Thoracic aorta (tissue), 2 donors: ENCODE data around the gene VWA5B1. TPM values are rescaled to one million over a fixed set of nuclear protein-coding genes. Genes with fewer than 3 reads are reported as not detected.

Source experiments
- ATAC-seq: fragments of 150-250 bp; one replicate; pipeline ENCODE4 v1.8.0; 2017; ENCODE audit warnings: low read depth; ENCODE audit not compliant: insufficient number of reproducible peaks, low FRiP score
- DNase-seq: peaks from one replicate; pipeline ENCODE4 v3.0.0-alpha.2; 2020; ENCODE audit warnings: low spot score
- H3K27ac ChIP-seq, 2 donors: fragments of 200-600 bp; sonication (generic); 1 replicate in 1 of 2; 2 replicates in 1 of 2; pipeline ENCODE4 v1.5.1; 2016; ENCODE audit warnings: mild to moderate bottlenecking in 2 of 2, moderate library complexity in 2 of 2
- H3K27me3 ChIP-seq: fragments of 200-600 bp; sonication (generic); replicated peaks from 2 replicates; pipeline ENCODE4 v1.6.0; 2016; ENCODE audit warnings: mild to moderate bottlenecking; ENCODE audit not compliant: insufficient read depth
- H3K36me3 ChIP-seq: fragments of 200-600 bp; sonication (generic); one replicate; pipeline ENCODE4 v1.5.1; 2016
- H3K4me1 ChIP-seq, 2 donors: fragments of 200-600 bp; sonication (generic); 1 replicate in 1 of 2; 2 replicates in 1 of 2; pipeline versions ENCODE4 v1.5.1 to v1.6.0; 2016; ENCODE audit warnings: low read depth in 2 of 2, mild to moderate bottlenecking in 1 of 2; ENCODE audit not compliant: control insufficient read depth in 1 of 2
- H3K4me3 ChIP-seq: fragments of 200-600 bp; sonication (generic); 2 replicates; pipeline ENCODE4 v1.5.1; 2016; ENCODE audit warnings: mild to moderate bottlenecking
- H3K9me3 ChIP-seq: fragments of 200-600 bp; sonication (generic); 2 replicates; pipeline ENCODE4 v1.5.1; 2016
- total RNA-seq, 2 donors: library from RNA; depleted of rRNA; stranded (reverse); fragments of >200 nt; gene quantifications; one replicate each; pipeline versions ENCODE4 v1.1.0 to v1.2.3, GENCODE V29; 2016
- TF ChIP-seq, protein P1 (sequence below): fragments of 200-600 bp; sonication (generic); IDR thresholded peaks from one replicate; pipeline ENCODE4 v1.5.1; 2019; ENCODE audit warnings: antibody characterized with exemption

VWA5B1 gene
- total RNA-seq, 2 donors from 2014 or later: not detected

DNA sequence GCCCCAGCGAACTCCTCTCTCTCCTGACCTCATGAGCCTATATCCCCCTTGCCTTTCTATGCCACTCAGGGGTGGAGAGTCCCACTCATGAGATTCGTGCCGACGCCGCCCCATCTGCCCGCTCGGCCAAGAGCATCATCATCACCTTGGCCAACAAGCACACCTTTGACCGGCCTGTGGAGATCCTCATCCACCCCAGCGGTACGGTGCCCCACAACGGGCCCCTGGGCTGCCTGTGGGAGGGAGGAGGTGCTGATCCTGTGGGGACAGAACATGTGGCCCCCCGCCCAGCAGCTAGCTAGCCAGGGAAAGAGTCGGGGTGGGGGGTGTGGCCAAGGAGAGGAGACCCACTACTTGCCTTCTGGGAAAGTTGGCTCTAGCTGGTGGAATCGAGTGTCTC lies 27.8 kb downstream of the VWA5B1 start:
- Histone ChIP-seq H3K4me3 (no peak overlapping the region), H3K27ac (no peak overlapping the region), H3K27me3 (no peaks in the 10 kb centered on the region), H3K4me1 (no peaks in the 10 kb centered on the region), H3K9me3 (no peaks in the 10 kb centered on the region), H3K36me3 (no peaks in the 10 kb centered on the region)
- no peak for DNase-seq
- TF ChIP-seq, protein P1, sequence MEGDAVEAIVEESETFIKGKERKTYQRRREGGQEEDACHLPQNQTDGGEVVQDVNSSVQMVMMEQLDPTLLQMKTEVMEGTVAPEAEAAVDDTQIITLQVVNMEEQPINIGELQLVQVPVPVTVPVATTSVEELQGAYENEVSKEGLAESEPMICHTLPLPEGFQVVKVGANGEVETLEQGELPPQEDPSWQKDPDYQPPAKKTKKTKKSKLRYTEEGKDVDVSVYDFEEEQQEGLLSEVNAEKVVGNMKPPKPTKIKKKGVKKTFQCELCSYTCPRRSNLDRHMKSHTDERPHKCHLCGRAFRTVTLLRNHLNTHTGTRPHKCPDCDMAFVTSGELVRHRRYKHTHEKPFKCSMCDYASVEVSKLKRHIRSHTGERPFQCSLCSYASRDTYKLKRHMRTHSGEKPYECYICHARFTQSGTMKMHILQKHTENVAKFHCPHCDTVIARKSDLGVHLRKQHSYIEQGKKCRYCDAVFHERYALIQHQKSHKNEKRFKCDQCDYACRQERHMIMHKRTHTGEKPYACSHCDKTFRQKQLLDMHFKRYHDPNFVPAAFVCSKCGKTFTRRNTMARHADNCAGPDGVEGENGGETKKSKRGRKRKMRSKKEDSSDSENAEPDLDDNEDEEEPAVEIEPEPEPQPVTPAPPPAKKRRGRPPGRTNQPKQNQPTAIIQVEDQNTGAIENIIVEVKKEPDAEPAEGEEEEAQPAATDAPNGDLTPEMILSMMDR: no peak
- ATAC-seq: no peak

GRCh38 chr1:20318971-20319370 lies 28.3 kb downstream of the VWA5B1 start:
- TF ChIP-seq, protein P1: no peak
- H3K9me3 ChIP-seq: no peaks in the 10 kb centered on the region
- H3K27ac ChIP-seq: no peak overlapping the region
- H3K4me1 ChIP-seq: no peaks in the 10 kb centered on the region
- H3K27me3 ChIP-seq: no peaks in the 10 kb centered on the region
- H3K36me3 ChIP-seq: no peaks in the 10 kb centered on the region
- DNase-seq (no peak), ATAC-seq (no peak)
- no peak overlapping the region for H3K4me3 ChIP-seq

DNA sequence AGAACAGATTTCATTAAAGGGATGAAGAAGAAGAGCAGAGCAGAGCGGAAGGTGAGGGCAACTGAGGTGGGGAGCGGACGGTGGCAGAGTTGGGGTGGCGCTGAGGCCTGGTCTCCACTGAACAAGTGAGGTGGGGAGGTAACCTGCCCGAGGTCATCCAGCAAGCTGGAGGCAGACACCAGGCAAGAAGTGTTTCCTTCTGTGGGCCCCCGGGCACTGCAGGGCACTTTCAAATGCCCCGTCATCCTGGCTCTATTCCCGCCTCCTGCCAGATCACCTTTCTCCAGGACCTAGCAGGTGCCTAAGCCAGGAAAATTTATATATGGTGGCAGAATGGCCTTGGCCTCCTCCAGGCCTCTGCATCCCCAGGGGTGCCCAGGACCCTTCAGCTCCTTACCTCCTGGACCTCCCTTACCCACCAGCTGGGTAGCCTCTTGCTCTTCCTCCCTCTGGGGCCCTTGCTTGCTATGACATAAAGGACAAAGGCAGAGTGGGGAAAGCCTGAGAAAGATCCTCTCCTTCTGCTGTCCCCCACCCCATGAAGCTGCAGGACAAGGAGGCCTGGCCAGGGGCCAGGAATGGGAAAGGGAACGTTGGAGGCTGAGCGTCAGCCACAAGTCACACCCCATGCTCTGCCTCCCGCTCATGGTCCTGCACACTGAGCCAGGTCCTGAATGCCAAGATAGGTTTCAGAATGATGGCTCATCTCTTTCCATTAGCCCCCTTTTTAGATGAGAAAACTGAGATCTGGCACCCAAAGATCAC lies 29.0 kb downstream of the VWA5B1 start:
- TF ChIP-seq, protein P1: no peak
- ATAC-seq (no peak), DNase-seq (no peak)

GRCh38 chr1:20320704-20321103 lies 30.0 kb downstream of the VWA5B1 start:
- peaks cover 0 to 12% of the 10 kb centered on the region in 2 donors for H3K4me1 ChIP-seq
- no peaks in the 10 kb centered on the region for H3K36me3 ChIP-seq
- no peak for ATAC-seq
- H3K27ac ChIP-seq: no peak overlapping the region
- no peaks in the 10 kb centered on the region for H3K9me3 ChIP-seq
- DNase-seq: no peak
- H3K27me3 ChIP-seq: no peaks in the 10 kb centered on the region
- TF ChIP-seq, protein P1: no peak
- H3K4me3 ChIP-seq: no peak overlapping the region

More for the DNA sequence above, 29.0 kb downstream of the VWA5B1 start:
- Histone ChIP-seq H3K9me3 (no peaks in the 10 kb centered on the region), H3K27ac (no peak overlapping the region), H3K27me3 (no peaks in the 10 kb centered on the region), H3K4me3 (no peak overlapping the region), H3K36me3 (no peaks in the 10 kb centered on the region), H3K4me1 (peaks cover 0 to 1% of the 10 kb centered on the region in 2 donors)

DNA sequence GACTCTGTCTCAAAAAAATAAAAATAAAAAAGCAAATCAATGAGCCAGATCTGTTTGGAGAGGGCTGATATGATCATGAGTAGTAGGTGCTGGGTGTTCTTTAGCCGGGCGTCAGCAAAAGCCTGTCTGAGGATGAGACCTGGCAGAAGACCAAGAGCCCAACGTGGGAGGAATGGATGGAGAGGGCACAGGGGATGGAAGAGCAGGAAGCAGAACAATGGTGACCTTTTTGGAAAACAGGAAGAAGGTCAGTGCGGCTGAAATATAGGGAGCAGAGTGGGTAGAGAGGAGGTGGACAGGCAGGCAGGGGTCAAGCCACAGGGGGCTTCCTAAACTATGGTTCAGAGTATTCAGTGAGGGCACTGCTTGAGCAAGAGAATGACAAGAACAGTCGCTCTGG lies 30.9 kb downstream of the VWA5B1 start:
- no peak for DNase-seq
- Histone ChIP-seq H3K27ac (no peak overlapping the region), H3K27me3 (no peaks in the 10 kb centered on the region), H3K4me1 (peaks cover 0 to 16% of the 10 kb centered on the region in 2 donors), H3K9me3 (no peaks in the 10 kb centered on the region), H3K36me3 (no peaks in the 10 kb centered on the region), H3K4me3 (no peak overlapping the region)
- ATAC-seq: no peak
- TF ChIP-seq, protein P1: no peak
